Head of caudate nucleus (tissue), 42 donors: Measurements from ENCODE around the gene PLEKHG2.

Source experiments
- DNase-seq, 42 donors: peaks; one replicate each; pipeline versions ENCODE4 v3.0.0 to v3.0.0-alpha.2; 2020 to 2021; ENCODE audit warnings: mixed read lengths in 7 of 42
- intact Hi-C: fragments of 100-400 bp; cut with DNase I; formaldehyde crosslinking; loops from one replicate; pipeline ENCODE4 v1.15.0; 2022

The PLEKHG2 gene

DNA sequence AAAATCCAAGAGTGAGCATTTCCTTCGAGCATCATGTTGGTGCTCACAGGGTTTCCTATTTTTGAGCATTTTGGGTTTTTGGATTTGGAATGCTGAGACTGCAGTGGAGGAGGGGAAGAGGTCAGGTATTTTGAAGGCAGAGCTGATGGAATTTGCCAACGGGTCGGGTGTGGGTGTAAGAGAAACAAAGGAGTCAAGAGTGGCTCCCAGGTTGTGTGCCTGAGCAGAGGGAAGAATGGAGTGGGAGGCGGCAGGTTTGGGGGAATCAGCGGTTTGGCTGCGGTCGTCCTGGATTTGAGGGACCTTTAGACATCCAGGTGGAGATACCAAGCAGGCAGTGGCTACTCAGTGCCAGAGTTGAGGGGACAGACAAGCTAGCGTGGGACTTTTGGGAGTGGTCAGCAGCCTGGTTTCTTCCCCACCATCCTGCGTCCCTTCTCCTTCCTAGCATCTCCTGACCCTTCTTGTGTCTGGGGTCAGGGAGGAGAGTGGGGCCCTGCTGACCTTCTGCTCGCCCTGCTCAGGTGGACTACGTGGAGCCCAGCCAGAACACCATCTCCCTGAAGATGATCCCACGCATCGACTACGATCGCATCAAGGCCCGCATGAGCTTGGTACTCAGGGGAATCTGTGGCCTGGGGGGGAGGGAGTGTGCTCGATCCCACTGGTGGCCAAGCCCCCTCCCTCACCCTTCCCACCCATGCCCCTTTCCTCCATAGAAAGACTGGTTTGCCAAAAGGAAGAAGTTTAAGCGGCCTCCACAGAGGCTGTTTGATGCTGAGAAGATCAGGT lies 53.7 kb downstream of the PLEKHG2 start:
- DNase-seq: peak in 40 of 42 donors; percentile 14 to 83 (median 52)
- intact Hi-C loops: no loop called here

DNA sequence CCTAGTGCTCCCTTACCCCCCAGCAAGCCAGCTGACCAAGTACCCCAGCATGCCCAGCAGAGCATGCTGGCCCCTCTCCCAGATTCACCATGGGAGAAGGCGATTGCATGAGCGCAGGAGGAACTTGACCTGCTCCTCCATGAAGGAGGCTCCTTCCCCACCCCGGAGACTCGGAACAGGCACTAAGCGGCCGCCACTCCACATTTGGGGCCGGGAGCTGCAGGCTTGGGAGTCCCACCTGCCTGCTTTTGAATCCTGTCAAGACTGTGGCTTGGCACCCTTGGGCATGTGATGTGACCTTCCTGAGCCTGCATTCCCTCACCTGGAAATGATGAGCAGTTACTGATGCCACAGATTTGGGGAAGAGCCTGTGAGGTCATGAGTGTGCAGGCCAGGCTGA lies 55.5 kb downstream of the PLEKHG2 start:
- no peak for DNase-seq
- intact Hi-C loops: no loop called here

DNA sequence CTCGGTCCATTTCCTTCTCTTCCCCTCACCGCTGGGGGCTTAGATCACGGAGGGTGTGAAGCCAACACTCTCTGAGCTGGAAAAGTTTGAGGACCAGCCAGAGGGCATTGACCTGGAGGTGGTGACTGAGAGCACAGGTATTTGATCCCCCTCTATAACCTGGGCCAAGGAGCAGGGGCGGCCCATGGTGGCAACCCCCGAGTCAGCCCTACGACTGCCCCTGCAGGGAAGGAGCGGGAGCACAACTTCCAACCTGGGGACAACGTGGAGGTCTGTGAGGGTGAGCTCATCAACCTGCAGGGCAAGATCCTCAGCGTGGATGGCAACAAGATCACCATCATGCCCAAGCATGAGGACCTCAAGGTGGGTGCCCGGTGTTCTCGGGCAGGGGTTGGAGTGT lies 56.6 kb downstream of the PLEKHG2 start:
- no peak for DNase-seq
- intact Hi-C loops: no loop called here

DNA sequence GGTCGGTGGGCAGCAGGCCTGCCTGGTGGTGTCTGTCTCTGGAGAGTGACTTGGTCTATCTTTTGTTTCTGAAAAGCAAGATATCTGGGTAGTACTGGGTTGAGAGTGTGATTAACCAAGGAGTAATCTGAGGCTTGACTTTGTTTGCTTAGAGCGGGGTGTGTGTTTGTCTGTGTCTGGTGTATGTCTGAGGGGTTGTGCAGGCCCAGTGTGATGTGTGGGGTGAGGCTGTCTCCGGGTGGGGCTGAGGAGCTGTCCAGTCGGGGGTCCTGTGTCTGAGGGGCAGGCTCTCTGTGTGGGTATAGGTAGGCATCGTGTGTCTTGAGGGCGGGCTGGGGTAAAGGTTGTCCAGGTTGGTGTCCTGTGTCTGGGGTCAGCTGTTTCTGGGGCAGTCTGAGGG lies 57.1 kb downstream of the PLEKHG2 start:
- intact Hi-C loops: no loop called here
- DNase-seq: no peak

DNA sequence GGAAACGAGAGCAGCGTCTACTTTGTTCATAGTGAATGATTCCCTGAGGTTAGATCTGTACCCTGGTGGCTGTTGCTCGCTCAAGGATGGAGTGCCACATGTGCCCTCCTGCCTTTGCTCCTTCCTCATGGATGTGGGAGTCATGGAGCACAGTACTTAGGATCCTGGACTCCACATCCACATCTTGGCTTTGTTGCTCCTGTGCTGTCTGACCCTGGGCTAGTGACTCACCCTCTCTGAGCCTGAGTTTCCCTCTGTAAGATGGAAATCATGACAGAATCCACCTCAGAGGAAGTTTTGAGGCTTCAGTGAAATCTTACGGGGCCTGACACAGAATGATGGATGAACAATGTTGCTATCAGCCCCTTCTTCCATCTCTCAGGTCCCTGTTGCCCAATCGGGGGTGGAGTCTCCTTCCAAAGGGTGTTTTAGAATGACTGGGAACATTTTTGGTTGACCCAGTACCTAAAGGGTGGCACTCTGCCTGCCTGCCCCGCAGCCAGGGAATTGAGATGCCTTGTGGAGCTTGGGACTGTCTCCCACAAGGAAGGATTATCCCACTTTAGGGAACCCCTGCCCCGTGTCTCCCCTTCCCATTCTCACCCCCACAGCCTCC lies 58.4 kb downstream of the PLEKHG2 start:
- DNase-seq: no peak
- intact Hi-C loops: no loop called here

DNA sequence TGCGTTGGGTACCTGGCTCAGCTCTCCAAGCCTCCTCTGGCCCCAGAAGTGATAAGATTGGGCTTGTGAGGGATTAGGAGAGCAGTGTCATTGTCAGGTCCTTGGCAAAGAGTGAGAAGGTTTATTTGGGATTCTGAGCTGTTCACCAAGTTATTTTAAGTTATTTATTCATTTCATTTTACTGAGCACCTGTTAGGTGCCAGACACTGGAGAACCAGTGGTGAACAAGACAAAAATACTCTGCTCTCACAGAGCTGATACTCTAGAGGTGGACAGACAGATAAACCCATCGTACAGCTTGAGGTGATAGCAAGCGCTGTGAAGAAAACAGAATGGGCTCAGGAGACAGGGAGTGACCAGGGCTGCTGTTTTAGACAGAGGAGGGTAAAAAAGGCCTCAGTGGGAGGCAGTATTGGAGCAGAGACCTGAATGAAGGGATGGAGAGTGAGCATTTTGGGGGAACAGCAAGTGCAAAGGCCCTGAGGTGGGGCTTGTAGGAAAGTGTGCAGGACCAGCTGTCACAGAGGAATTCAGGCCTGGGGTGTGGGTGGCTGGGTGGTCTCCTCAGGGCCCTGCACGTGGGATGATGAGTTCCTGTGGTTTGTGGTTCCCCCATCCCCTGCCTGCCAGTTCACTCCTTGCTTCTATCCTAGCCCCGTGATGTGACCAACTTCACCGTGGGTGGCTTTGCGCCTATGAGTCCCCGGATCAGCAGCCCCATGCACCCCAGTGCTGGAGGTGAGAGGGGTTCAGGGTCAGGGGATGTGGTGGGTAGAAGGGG lies 59.5 kb downstream of the PLEKHG2 start:
- DNase-seq: no peak
- intact Hi-C loops: no loop called here

DNA sequence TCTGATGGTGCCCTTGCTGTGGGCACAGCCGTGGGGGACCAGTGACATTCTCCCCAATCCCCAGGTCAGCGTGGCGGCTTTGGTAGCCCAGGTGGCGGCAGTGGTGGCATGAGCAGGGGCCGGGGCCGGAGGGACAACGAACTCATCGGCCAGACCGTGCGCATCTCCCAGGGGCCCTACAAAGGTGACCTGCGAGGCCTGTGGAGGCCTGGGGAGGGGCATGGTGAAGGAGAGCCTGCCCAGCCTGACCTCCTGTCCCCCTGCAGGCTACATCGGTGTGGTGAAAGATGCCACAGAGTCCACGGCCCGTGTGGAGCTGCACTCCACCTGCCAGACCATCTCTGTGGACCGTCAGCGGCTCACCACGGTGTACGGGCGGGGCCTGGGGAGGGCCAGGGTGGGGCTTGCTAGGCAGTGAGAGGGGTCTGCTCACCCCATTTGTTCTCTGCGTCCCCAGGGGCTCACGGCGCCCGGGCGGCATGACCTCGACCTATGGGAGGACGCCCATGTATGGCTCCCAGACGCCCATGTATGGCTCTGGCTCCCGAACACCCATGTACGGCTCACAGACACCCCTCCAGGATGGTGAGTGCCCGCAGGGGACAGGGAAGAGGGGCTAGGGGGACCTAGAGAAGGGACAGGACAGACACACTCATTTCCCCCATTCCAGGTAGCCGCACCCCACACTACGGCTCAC lies 60.4 kb downstream of the PLEKHG2 start:
- intact Hi-C loops: no loop called here
- DNase-seq: no peak

DNA sequence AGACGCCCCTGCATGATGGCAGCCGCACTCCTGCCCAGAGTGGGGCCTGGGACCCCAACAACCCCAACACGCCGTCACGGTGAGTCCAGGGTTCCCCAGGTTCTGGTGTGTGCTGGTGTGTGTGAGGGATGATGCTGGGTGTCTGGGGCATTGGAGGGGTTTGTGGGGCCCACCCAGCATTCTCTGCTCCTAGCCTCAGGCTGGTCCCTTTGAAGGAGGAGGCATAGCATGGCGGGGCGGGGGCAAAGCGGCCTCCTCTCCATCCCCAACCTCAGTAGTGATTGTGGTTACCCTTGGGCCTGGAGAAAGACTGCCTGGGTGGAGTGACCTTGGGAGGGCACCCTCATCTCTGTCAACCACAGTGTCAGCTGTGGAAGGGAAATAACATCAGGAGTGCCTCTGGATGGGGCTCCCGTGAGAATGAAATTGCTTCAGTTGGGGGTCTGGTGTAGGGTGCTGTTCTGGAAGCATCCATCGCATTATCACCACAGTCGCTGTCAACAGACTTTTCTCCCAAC lies 61.0 kb downstream of the PLEKHG2 start:
- no peak for DNase-seq
- intact Hi-C loops: no loop called here

DNA sequence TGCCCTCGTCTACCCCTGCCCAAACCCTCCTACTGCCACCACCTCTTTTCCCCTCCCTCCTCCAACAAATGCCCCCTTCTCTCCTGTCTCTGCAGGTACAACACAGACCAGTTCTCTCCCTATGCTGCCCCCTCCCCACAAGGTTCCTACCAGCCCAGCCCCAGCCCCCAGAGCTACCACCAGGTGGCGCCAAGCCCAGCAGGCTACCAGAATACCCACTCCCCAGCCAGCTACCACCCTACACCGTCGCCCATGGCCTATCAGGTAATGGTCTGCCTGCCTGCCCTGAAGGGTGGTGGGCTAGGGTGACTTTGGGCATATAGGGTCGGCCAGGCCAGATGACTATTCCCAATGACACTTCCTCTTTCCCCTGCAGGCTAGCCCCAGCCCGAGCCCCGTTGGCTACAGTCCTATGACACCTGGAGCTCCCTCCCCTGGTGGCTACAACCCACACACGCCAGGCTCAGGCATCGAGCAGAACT lies 61.7 kb downstream of the PLEKHG2 start:
- peak in 40 of 42 donors; percentile 21 to 85 (median 59) for DNase-seq
- intact Hi-C loops: loop anchor here (2.0 kb wide), 1 partner anchor 59 kb away; the partner anchor contains the start of gene EID2B

DNA sequence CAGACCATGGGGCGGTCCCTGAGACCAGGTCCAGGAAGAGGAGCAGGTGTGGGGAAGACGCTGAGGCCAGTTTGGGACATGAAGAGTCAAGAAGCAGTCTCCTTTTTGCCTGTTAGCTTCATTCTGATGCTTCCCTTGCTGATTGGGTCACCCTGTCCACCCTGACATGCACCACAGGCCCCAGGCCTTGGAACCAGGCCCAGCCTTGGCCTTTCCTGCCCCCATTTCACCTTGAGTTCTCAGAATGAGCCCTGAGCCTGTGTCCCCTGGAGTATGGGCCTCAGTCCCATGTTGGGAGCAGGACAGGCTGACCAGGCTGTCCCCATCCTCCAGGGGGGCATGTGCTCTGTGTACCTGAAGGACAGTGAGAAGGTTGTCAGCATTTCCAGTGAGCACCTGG lies 63.3 kb downstream of the PLEKHG2 start:
- DNase-seq: no peak
- intact Hi-C loops: loop anchor here (2.0 kb wide), 1 partner anchor 57 kb away; the partner anchor contains the start of gene EID2B
